ENCODE data around the gene NEK8. TPM values are rescaled to one million over a fixed set of nuclear protein-coding genes. Genes with fewer than 3 reads are reported as not detected.
"Not testable (repeated sequence)": the region's sequence is repeated elsewhere in the genome, so short reads cannot be mapped to it uniquely, and the experiment has no call there.

The NEK8 gene
- total RNA-seq, 2 donors from 2014 or later = 5.1 to 13.2 TPM

- Histone ChIP-seq H3K4me1 (replicated peaks) (no peaks in the 10 kb centered on the region), H3K9me3 (no peaks in the 10 kb centered on the region), H3K36me3 (peaks cover 0 to 3% of the 10 kb centered on the region in 2 donors), H3K27ac (no peak overlapping the region), H3K4me3 (no peak overlapping the region), H3K27me3 (replicated peaks; ENCODE audit: insufficient read depth) (no peaks in the 10 kb centered on the region)
- 73% methylated on average over 5 of the region's 5 CpGs for WGBS
- TF ChIP-seq CTCF (IDR thresholded peaks at IDR 0.05) (no peak), POLR2A (IDR thresholded peaks at IDR 0.05) (no peak), POLR2AphosphoS5 (IDR thresholded peaks at IDR 0.05) (no peak)
- DNase-seq (ENCODE audit: low spot score) = no peak
- intact Hi-C loops (cut with DNase I) = no loop called here
Observed at GRCh38 chr17:28735242-28735722, 6.7 kb downstream of the NEK8 start.

GRCh38 chr17:28735913-28736769 is 7.6 kb downstream of the NEK8 start:
- H3K9me3 ChIP-seq; intact Hi-C loops (cut with DNase I); H3K4me1 ChIP-seq (replicated peaks); H3K27ac ChIP-seq; DNase-seq (ENCODE audit: low spot score); H3K36me3 ChIP-seq; H3K27me3 ChIP-seq (replicated peaks; ENCODE audit: insufficient read depth); H3K4me3 ChIP-seq: not testable (repeated sequence)
- WGBS = 96% methylated on average over 8 of the region's 8 CpGs

GRCh38 chr17:28737316-28737715 is 8.7 kb downstream of the NEK8 start:
- TF ChIP-seq POLR2AphosphoS5 (IDR thresholded peaks at IDR 0.05) (no peak), CTCF (IDR thresholded peaks at IDR 0.05) (no peak), POLR2A (IDR thresholded peaks at IDR 0.05) (no peak)
- DNase-seq (ENCODE audit: low spot score) = no peak
- H3K4me3 ChIP-seq = no peak overlapping the region
- peaks cover 0 to 3% of the 10 kb centered on the region in 2 donors for H3K36me3 ChIP-seq
- H3K9me3 ChIP-seq = no peaks in the 10 kb centered on the region
- WGBS = 90% methylated on average over 12 of the region's 12 CpGs
- intact Hi-C loops (cut with DNase I) = no loop called here
- no peaks in the 10 kb centered on the region for H3K27me3 ChIP-seq (replicated peaks; ENCODE audit: insufficient read depth)
- H3K4me1 ChIP-seq (replicated peaks) = no peaks in the 10 kb centered on the region
- no peak overlapping the region for H3K27ac ChIP-seq

- Histone ChIP-seq H3K4me1 (replicated peaks) (no peaks in the 10 kb centered on the region), H3K36me3 (peaks cover 0 to 3% of the 10 kb centered on the region in 2 donors), H3K27me3 (replicated peaks; ENCODE audit: insufficient read depth) (no peaks in the 10 kb centered on the region), H3K9me3 (no peaks in the 10 kb centered on the region), H3K27ac (no peak overlapping the region), H3K4me3 (no peak overlapping the region)
- DNase-seq (ENCODE audit: low spot score) = no peak
- WGBS = 85% methylated on average over 22 of the region's 22 CpGs
- TF ChIP-seq POLR2AphosphoS5 (IDR thresholded peaks at IDR 0.05) (no peak), CTCF (IDR thresholded peaks at IDR 0.05) (no peak), POLR2A (IDR thresholded peaks at IDR 0.05) (no peak)
- intact Hi-C loops (cut with DNase I) = no loop called here
Observed at GRCh38 chr17:28737770-28738679, 9.4 kb downstream of the NEK8 start.

- DNase-seq (ENCODE audit: low spot score) = no peak
- H3K9me3 ChIP-seq = no peaks in the 10 kb centered on the region
- H3K4me3 ChIP-seq = no peak overlapping the region
- TF ChIP-seq POLR2AphosphoS5 (IDR thresholded peaks at IDR 0.05) = no peak
- peaks cover 0 to 3% of the 10 kb centered on the region in 2 donors for H3K36me3 ChIP-seq
- WGBS = 79% methylated on average over 10 of the region's 10 CpGs
- no peaks in the 10 kb centered on the region for H3K27me3 ChIP-seq (replicated peaks; ENCODE audit: insufficient read depth)
- no peak overlapping the region for H3K27ac ChIP-seq
- H3K4me1 ChIP-seq (replicated peaks) = peaks cover 5% of the 10 kb centered on the region
- intact Hi-C loops (cut with DNase I) = no loop called here
Observed at GRCh38 chr17:28738680-28739384, 10.2 kb downstream of the NEK8 start.

Data from prostate gland (tissue), 2 donors.